Spleen (tissue), 7 donors: ENCODE data around the gene WARS2.

Source experiments
- POLR2A ChIP-seq, 3 donors: fragments of 450-650 bp; IDR thresholded peaks; one replicate each; pipeline ENCODE4 v1.5.1; 2017; ENCODE audit warnings: antibody characterized with exemption in 3 of 3, mild to moderate bottlenecking in 1 of 3
- POLR2AphosphoS5 ChIP-seq, 3 donors: sonication (generic); formaldehyde crosslinking; IDR thresholded peaks; one replicate each; pipeline ENCODE4 v1.5.1; 2017; ENCODE audit warnings: antibody characterized with exemption in 3 of 3
- TF ChIP-seq, protein P1 (sequence below), 11 experiments: fragments of 200-600 bp in 7 of 11; fragments of 450-650 bp in 4 of 11; sonication (generic) in 4 of 11; IDR thresholded peaks in 8 of 11; conservative IDR thresholded peaks in 3 of 11; 1 replicate in 7 of 11; 2 replicates in 4 of 11; pipeline versions ENCODE4 v1.4.0 to v1.8.0; 2016 to 2021; ENCODE audit warnings: antibody characterized with exemption in 11 of 11, inconsistent platforms in 4 of 11, mild to moderate bottlenecking in 1 of 11
- donor health status: DM: no; HTN: no; CAD: no; lungs with moderate emphysema.
- donor health status: DM: no; HTN: no; CAD: no.
- donor health status: DM: no; HTN: no; CAD: no.

DNA sequence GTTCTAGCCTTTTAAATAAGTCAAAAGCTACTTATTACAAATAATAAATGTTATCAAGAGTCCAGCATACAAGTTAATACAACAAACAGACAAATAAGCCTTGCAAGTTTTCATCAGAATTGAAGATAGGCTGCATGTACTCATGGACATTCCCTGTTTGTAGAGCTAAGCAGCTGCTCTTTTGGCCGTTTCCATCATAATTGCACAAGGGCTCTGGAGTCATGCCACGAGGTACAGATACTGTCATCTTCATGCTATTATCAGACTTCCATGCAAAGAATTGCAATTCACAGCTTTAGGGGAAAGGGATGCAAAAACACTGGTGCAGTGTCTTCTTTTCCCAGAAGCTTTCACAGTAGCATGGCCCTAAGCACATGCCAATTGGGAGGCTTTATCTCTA is 99.5 kb downstream of the WARS2 start:
- TF ChIP-seq, protein P1, sequence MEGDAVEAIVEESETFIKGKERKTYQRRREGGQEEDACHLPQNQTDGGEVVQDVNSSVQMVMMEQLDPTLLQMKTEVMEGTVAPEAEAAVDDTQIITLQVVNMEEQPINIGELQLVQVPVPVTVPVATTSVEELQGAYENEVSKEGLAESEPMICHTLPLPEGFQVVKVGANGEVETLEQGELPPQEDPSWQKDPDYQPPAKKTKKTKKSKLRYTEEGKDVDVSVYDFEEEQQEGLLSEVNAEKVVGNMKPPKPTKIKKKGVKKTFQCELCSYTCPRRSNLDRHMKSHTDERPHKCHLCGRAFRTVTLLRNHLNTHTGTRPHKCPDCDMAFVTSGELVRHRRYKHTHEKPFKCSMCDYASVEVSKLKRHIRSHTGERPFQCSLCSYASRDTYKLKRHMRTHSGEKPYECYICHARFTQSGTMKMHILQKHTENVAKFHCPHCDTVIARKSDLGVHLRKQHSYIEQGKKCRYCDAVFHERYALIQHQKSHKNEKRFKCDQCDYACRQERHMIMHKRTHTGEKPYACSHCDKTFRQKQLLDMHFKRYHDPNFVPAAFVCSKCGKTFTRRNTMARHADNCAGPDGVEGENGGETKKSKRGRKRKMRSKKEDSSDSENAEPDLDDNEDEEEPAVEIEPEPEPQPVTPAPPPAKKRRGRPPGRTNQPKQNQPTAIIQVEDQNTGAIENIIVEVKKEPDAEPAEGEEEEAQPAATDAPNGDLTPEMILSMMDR (IDR thresholded peaks at IDR 0.05 in 8 of 11, conservative IDR thresholded peaks at IDR 0.05 in 3 of 11): no peak
- no peak for TF ChIP-seq POLR2A (IDR thresholded peaks at IDR 0.05)
- no peak for TF ChIP-seq POLR2AphosphoS5 (IDR thresholded peaks at IDR 0.05)
